Glutamatergic neuron (in vitro differentiated cells): ENCODE results near the gene TMEM54. TPM values are rescaled to one million over a fixed set of nuclear protein-coding genes. Genes with fewer than 3 reads are reported as not detected.

Experiments
- DNase-seq: peaks from one replicate; pipeline ENCODE4 v3.0.0; 2022
- H3K27ac Mint-ChIP-seq: one replicate; pipeline ENCODE4 v1.8.0; 2020; ENCODE audit warnings: mild to moderate bottlenecking, mixed read lengths, inconsistent platforms; ENCODE audit not compliant: unreplicated experiment
- H3K27me3 Mint-ChIP-seq: one replicate; pipeline ENCODE4 v1.8.0; 2020; ENCODE audit warnings: mild to moderate bottlenecking, moderate library complexity, mixed read lengths, inconsistent platforms; ENCODE audit not compliant: unreplicated experiment
- H3K36me3 Mint-ChIP-seq: one replicate; pipeline ENCODE4 v1.8.0; 2020; ENCODE audit warnings: mild to moderate bottlenecking, mixed read lengths, inconsistent platforms; ENCODE audit not compliant: unreplicated experiment
- H3K4me1 Mint-ChIP-seq: one replicate; pipeline ENCODE4 v1.8.0; 2020; ENCODE audit warnings: mild to moderate bottlenecking, low read depth, mixed read lengths, inconsistent platforms; ENCODE audit not compliant: unreplicated experiment
- H3K4me3 Mint-ChIP-seq: one replicate; pipeline ENCODE4 v1.8.0; 2020; ENCODE audit warnings: mild to moderate bottlenecking, mixed read lengths, inconsistent platforms; ENCODE audit not compliant: unreplicated experiment
- H3K9me3 Mint-ChIP-seq: one replicate; pipeline ENCODE4 v1.8.0; 2020; ENCODE audit warnings: mild to moderate bottlenecking, moderate library complexity, mixed read lengths, inconsistent platforms; ENCODE audit not compliant: unreplicated experiment
- total RNA-seq: library from RNA; stranded (reverse); fragmentation: NEBNext Ultra II Directional; extraction: Animal tissue kit (Norgen Biotek cat#: 25700); gene quantifications from one replicate; pipeline ENCODE4 v1.2.1, GENCODE V29; 2021; ENCODE audit not compliant: unreplicated experiment
- TF ChIP-seq, protein P1 (sequence below): fragments of 200-600 bp; sonication (generic); IDR thresholded peaks from one replicate; pipeline ENCODE4 v1.5.0; 2021; ENCODE audit not compliant: partially characterized antibody, unreplicated experiment

Gene TMEM54
- total RNA-seq, 1 donor from 2014 or later, result 9.9 TPM

DNA sequence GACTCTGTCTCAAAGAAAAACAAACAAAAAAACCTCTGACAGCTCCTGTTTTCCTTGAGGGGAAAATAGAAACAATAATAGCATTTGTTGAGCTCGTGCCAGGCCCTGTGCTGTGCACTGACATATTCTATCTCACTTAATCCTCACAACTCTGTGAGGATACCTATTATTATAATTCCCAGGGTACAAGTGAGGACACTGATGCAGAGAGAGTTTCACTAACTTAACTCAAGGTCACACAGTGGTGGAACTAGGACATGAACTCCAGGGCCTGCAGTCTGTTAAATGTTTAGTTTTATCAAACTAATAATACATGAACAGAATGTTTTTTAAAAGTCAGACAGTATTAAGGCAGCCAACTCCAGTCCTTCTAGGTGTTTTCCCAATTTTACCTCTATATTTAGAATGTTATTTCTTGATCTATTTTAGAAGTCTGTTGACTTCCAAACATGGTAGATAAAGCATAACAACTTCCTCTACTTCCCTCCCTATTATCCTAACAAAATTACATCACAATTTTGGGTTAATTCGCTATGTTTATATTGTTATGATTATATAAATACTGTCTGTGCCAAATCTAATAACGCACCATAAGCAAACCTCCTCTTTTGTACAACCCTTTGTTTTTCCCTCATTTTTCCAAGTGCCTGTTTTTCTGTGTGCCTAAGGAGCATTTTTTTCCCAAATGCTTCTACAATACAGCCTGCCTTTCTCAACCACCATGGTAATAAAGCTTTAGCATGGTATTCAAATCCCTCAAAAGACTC, 35.4 kb downstream of the TMEM54 start:
- Mint-ChIP-seq H3K4me3 (no peak overlapping the region), H3K9me3 (peaks cover 20% of the 10 kb centered on the region), H3K36me3 (peaks cover 27% of the 10 kb centered on the region), H3K4me1 (peaks cover 22% of the 10 kb centered on the region), H3K27me3 (peaks cover 15% of the 10 kb centered on the region), H3K27ac (no peak overlapping the region)
- TF ChIP-seq, protein P1, sequence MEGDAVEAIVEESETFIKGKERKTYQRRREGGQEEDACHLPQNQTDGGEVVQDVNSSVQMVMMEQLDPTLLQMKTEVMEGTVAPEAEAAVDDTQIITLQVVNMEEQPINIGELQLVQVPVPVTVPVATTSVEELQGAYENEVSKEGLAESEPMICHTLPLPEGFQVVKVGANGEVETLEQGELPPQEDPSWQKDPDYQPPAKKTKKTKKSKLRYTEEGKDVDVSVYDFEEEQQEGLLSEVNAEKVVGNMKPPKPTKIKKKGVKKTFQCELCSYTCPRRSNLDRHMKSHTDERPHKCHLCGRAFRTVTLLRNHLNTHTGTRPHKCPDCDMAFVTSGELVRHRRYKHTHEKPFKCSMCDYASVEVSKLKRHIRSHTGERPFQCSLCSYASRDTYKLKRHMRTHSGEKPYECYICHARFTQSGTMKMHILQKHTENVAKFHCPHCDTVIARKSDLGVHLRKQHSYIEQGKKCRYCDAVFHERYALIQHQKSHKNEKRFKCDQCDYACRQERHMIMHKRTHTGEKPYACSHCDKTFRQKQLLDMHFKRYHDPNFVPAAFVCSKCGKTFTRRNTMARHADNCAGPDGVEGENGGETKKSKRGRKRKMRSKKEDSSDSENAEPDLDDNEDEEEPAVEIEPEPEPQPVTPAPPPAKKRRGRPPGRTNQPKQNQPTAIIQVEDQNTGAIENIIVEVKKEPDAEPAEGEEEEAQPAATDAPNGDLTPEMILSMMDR, result no peak
- no peak for DNase-seq

DNA sequence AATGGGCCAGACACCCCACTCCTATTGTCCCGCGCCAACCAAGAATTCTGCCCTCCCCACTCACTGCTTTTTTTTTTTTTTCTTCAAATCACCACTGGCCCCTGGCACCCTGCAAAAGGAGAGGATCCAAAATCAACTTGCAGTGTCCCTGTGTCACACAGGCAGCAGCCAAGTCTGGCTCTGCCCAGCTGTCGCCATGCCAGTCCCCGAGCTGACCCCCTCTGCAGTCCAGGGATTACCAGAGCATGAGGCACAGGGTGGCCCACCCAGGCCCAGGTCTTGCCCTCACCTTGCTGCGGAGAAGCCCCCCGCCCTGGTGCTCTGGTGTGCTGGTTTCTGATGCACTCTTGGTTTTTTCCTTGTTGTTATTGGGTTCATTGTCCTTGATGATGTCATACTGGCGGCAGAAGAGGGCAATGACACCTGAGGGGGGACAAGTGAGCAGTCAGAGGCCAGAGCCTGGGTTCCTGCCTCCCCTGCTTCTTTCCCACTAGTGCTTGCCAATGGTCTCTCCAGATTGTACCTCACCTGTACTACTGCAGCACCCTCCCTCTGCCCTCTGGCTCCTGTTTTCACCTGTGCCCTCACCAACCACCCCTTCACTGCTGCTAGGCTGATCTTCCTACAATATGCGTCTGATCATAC, 36.7 kb downstream of the TMEM54 start:
- H3K27ac Mint-ChIP-seq, result no peak overlapping the region
- no peak overlapping the region for H3K4me3 Mint-ChIP-seq
- peaks cover 21% of the 10 kb centered on the region for H3K4me1 Mint-ChIP-seq
- H3K36me3 Mint-ChIP-seq, result peaks cover 27% of the 10 kb centered on the region
- H3K27me3 Mint-ChIP-seq, result peaks cover 11% of the 10 kb centered on the region
- no peak for DNase-seq
- H3K9me3 Mint-ChIP-seq, result peaks cover 16% of the 10 kb centered on the region
- TF ChIP-seq, protein P1, result no peak

DNA sequence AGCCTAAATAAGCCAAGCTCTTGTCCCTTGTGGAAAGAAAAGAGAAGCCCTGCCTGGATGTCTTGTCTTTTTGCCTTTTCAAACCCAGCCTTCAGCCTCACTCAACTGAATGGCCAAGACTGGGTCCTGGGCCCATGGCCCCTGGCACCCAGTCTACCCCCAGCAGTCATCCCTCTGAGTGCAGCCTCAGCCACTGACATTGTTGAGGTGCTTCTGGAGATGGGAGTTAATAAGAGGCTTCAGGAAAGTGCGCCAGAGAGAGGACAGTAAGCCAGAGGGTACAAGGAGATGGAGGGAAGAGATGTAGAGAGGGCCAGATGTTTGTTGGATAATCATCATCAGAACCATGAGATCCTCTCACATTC, 37.3 kb downstream of the TMEM54 start:
- H3K27me3 Mint-ChIP-seq, result peaks cover 10% of the 10 kb centered on the region
- DNase-seq, result no peak
- peaks cover 11% of the 10 kb centered on the region for H3K9me3 Mint-ChIP-seq
- TF ChIP-seq, protein P1, result no peak
- no peak overlapping the region for H3K4me3 Mint-ChIP-seq
- peaks cover 27% of the 10 kb centered on the region for H3K36me3 Mint-ChIP-seq
- H3K27ac Mint-ChIP-seq, result no peak overlapping the region
- peaks cover 19% of the 10 kb centered on the region for H3K4me1 Mint-ChIP-seq

DNA sequence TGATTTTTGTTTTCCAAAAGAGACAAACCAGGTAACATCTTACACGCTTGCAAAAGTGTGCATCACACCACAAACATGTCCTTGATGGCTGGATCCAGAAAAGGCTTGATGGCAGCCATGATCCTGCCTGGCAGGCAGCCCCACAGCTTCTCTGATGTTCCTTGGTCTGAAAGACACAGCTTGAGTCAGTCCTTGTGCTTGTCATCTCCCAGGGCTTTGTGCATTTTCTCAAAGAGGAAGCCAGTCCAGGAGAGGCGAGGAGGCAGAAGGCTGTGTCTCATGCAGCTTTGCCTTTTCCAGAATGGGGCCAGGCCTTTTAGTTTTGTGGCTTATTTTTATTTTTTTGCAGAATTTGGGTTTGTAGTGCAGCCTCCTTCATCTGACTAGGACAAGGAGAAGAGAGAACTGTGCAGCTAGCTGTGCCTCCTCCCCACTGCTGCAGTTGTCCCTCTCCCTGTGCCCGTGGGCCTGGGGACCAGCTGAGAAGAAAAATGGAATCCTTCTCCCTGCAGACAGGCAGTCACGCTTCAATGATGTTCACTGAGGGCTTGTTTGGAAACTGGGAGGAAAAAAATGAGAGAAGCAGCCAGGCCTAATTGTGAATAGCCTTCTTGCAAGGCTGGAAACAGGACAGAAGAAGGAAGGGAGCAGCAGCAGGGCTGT, 37.8 kb downstream of the TMEM54 start:
- Mint-ChIP-seq H3K4me1 (peaks cover 16% of the 10 kb centered on the region), H3K9me3 (peaks cover 7% of the 10 kb centered on the region), H3K4me3 (no peak overlapping the region), H3K36me3 (peaks cover 21% of the 10 kb centered on the region), H3K27ac (no peak overlapping the region), H3K27me3 (peaks cover 6% of the 10 kb centered on the region)
- no peak for DNase-seq
- TF ChIP-seq, protein P1, result no peak
